ENCODE measurements around the gene NTNG2. TPM values are rescaled to one million over a fixed set of nuclear protein-coding genes. Genes with fewer than 3 reads are reported as not detected.

NTNG2 gene
- total RNA-seq, 1 donor from 2014 or later, result 3.0 TPM

DNA sequence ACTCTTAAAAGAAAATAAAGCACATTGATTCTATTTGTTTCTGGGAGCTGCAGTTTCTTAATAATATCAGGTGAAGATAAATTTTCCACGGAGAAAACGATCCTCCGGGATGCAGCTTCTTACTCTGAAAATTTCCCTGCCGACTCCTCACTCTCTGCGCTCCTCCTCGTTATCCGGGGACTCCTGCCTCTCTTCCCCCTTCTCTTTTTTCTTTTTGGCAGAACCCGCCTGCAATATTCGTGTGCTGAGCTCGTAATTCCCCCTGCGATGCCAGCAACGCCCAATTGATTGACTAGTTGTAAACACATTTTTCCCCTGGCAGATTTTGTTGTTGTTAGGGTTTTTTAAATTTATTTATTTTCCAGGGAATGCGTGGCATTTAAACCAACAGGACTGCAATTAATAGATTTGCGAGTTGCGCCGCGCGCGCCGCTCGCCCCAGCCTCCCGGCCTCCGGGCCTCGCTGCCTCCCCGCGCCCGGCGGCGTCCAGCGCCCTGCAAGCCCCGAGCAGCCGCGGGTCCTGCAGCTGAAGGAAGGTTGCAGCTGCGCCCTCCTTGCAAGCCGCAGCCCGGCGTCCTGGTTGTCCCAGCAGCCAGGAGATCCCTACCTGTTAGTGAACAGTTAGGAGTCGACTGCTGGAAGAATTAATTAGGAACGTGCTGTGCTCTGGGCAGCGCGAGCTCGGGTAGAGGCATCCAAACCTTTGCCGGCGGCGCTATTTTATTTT, 2.2 kb downstream of the NTNG2 start:
- H3K27ac Mint-ChIP-seq (ENCODE audit: unreplicated experiment), result no peak overlapping the region
- peak; percentile 63 for DNase-seq (ENCODE audit: low spot score)
- peaks cover 26% of the 10 kb centered on the region for H3K4me1 Mint-ChIP-seq (ENCODE audit: low read depth)
- peaks cover 52% of the 10 kb centered on the region for H3K27me3 Mint-ChIP-seq (ENCODE audit: low read depth)
- H3K4me3 Mint-ChIP-seq (ENCODE audit: unreplicated experiment), result peak overlapping the region; percentile 8
- H3K36me3 Mint-ChIP-seq (ENCODE audit: low read depth), result peaks cover 1% of the 10 kb centered on the region
- TF ChIP-seq, protein P1, sequence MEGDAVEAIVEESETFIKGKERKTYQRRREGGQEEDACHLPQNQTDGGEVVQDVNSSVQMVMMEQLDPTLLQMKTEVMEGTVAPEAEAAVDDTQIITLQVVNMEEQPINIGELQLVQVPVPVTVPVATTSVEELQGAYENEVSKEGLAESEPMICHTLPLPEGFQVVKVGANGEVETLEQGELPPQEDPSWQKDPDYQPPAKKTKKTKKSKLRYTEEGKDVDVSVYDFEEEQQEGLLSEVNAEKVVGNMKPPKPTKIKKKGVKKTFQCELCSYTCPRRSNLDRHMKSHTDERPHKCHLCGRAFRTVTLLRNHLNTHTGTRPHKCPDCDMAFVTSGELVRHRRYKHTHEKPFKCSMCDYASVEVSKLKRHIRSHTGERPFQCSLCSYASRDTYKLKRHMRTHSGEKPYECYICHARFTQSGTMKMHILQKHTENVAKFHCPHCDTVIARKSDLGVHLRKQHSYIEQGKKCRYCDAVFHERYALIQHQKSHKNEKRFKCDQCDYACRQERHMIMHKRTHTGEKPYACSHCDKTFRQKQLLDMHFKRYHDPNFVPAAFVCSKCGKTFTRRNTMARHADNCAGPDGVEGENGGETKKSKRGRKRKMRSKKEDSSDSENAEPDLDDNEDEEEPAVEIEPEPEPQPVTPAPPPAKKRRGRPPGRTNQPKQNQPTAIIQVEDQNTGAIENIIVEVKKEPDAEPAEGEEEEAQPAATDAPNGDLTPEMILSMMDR (IDR thresholded peaks at IDR 0.05), result no peak
- no peaks in the 10 kb centered on the region for H3K9me3 Mint-ChIP-seq (ENCODE audit: low read depth)

DNA sequence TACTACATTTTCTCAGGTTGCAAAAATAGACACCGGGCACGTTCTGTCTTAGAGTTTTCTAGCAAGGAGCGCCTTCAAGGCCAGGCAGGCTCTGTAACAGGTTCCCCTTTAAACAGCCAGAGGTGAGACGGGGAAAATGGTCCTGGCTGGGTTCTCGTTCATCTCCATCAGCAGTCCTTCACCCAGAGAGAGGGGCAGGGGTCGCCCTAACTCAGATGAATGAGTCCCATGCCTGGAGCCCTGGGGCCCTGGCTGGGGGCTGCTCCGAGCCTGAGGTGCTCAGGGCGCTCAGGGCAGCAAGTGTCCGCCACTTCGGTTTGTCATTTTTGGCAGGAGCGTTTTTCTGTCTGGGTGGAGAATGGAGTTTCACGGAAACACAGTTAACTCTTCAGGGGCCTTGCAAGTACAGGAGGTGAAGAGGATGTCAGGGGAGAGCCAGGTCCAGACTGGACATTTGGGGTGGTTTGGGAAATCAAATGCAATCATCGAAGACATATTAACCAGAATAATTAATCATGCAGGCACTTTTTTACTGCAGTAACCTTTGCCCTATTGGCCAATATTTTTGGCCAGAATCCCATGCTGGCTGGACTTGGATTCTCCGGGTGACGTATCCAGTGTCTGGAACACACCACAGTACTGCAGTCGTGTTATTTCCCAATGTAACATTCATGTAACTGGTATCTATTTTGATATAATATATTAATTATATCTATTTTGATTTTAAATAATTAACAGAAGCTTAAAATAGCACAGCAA, 2.9 kb downstream of the NTNG2 start:
- Mint-ChIP-seq H3K36me3 (ENCODE audit: low read depth) (peaks cover 1% of the 10 kb centered on the region), H3K4me3 (ENCODE audit: unreplicated experiment) (no peak overlapping the region), H3K4me1 (ENCODE audit: low read depth) (peaks cover 26% of the 10 kb centered on the region), H3K9me3 (ENCODE audit: low read depth) (no peaks in the 10 kb centered on the region), H3K27ac (ENCODE audit: unreplicated experiment) (no peak overlapping the region), H3K27me3 (ENCODE audit: low read depth) (peaks cover 49% of the 10 kb centered on the region)
- TF ChIP-seq, protein P1 (IDR thresholded peaks at IDR 0.05), result no peak
- no peak for DNase-seq (ENCODE audit: low spot score)

DNA sequence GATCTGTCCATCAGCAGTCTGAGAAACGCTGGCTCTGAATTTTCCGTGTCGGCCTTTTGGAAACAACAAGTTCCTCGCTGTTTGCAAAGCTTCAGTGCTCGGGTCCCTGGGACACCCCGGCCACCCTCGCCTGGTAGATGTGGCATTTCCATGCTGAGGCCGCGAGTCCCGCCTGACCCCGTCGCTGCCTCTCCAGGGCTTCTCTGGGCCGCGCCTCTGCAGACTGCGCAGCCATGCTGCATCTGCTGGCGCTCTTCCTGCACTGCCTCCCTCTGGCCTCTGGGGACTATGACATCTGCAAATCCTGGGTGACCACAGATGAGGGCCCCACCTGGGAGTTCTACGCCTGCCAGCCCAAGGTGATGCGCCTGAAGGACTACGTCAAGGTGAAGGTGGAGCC, 4.7 kb downstream of the NTNG2 start:
- H3K4me1 Mint-ChIP-seq (ENCODE audit: low read depth), result peaks cover 17% of the 10 kb centered on the region
- TF ChIP-seq, protein P1 (IDR thresholded peaks at IDR 0.05), result peak; percentile 53
- H3K36me3 Mint-ChIP-seq (ENCODE audit: low read depth), result peaks cover 1% of the 10 kb centered on the region
- H3K9me3 Mint-ChIP-seq (ENCODE audit: low read depth), result no peaks in the 10 kb centered on the region
- H3K4me3 Mint-ChIP-seq (ENCODE audit: unreplicated experiment), result no peak overlapping the region
- H3K27me3 Mint-ChIP-seq (ENCODE audit: low read depth), result peaks cover 52% of the 10 kb centered on the region
- no peak for DNase-seq (ENCODE audit: low spot score)
- H3K27ac Mint-ChIP-seq (ENCODE audit: unreplicated experiment), result no peak overlapping the region

DNA sequence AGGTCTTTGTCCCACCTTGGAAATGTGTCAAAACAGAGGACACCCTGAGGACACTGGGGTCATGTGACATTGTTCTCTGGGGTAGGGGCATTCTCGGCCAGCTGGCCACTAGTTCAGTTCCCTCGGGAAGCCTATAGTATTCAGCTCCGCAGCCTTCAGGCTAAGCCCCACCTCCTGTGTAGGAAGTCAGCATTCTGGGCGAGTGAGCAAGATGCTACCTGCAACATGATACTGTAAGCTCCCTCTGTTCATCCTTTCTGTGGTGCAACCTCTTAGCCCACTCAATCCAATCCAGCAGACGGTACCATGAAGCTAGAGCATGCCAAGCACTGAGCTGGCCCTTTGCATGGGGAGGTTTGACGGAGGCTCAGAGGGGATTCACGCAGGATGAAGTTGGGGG, 5.3 kb downstream of the NTNG2 start:
- TF ChIP-seq, protein P1 (IDR thresholded peaks at IDR 0.05), result no peak
- peaks cover 1% of the 10 kb centered on the region for H3K36me3 Mint-ChIP-seq (ENCODE audit: low read depth)
- no peak for DNase-seq (ENCODE audit: low spot score)
- H3K4me3 Mint-ChIP-seq (ENCODE audit: unreplicated experiment), result no peak overlapping the region
- no peaks in the 10 kb centered on the region for H3K9me3 Mint-ChIP-seq (ENCODE audit: low read depth)
- peaks cover 57% of the 10 kb centered on the region for H3K27me3 Mint-ChIP-seq (ENCODE audit: low read depth)
- peaks cover 16% of the 10 kb centered on the region for H3K4me1 Mint-ChIP-seq (ENCODE audit: low read depth)
- H3K27ac Mint-ChIP-seq (ENCODE audit: unreplicated experiment), result no peak overlapping the region

DNA sequence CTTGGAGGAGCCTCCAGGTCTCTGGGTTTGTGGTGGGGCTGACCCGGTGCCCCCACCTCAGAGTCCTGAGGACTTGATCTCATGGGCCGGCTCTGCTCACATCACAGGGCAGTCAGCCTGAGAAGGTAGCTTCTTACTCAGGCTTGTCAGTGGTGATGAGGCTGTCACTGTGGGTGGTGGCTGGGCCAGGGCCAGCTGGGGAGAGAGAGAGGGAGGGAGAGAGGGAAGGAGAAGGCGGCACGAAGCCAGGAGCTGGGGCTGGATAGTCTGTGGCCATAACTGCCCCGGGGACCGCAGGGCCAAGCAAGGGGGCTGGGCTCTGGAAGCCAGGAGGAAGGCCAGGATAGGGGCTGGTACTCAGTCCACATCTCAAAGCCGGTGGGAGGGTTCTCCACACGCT, 6.5 kb downstream of the NTNG2 start:
- Mint-ChIP-seq H3K27ac (ENCODE audit: unreplicated experiment) (no peak overlapping the region), H3K4me3 (ENCODE audit: unreplicated experiment) (no peak overlapping the region), H3K36me3 (ENCODE audit: low read depth) (peaks cover under 1% of the 10 kb centered on the region), H3K9me3 (ENCODE audit: low read depth) (no peaks in the 10 kb centered on the region), H3K4me1 (ENCODE audit: low read depth) (peaks cover 13% of the 10 kb centered on the region), H3K27me3 (ENCODE audit: low read depth) (peaks cover 55% of the 10 kb centered on the region)
- TF ChIP-seq, protein P1 (IDR thresholded peaks at IDR 0.05), result no peak
- DNase-seq (ENCODE audit: low spot score), result no peak
